ENCODE data around the gene MMP14.

- TF ChIP-seq SUZ12 (IDR thresholded peaks at IDR 0.05; ENCODE audit: extremely low read depth, insufficient read depth, insufficient read length) (no peak), ZNF274 (IDR thresholded peaks at IDR 0.05; ENCODE audit: low read depth, low read length) (no peak), YY1 (IDR thresholded peaks at IDR 0.05; ENCODE audit: insufficient read depth, insufficient read length) (no peak)
Measured at GRCh38 chr14:22846811-22847307, 10.5 kb downstream of the MMP14 start.
